Fibroblast of villous mesenchyme (primary cell): ENCODE data around the gene NAA38. TPM values are rescaled to one million over a fixed set of nuclear protein-coding genes. Genes with fewer than 3 reads are reported as not detected.

Source experiments
- DNase-seq: peaks from one replicate; pipeline ENCODE4 v3.0.0-alpha.2; 2010; ENCODE audit warnings: low read depth
- H3K4me3 ChIP-seq: 2 replicates; pipeline ENCODE4 v1.5.1; 2011; ENCODE audit warnings: low read depth, mild to moderate bottlenecking, low read length
- CTCF ChIP-seq: IDR thresholded peaks from 2 replicates; pipeline ENCODE4 v1.5.1; 2012; ENCODE audit warnings: low read depth, mild to moderate bottlenecking, low read length; ENCODE audit not compliant: insufficient read depth
- total RNA-seq: library from RNA; depleted of rRNA; stranded (reverse); fragments of >200 nt; gene quantifications from 2 replicates; pipeline ENCODE4 v1.2.3, GENCODE V29; 2012

NAA38 gene
- total RNA-seq, 1 donor = 55.3 TPM

- TF ChIP-seq CTCF = no peak
- no peak for DNase-seq
- H3K4me3 ChIP-seq = no peak overlapping the region
These were observed 36.0 kb upstream of the NAA38 start for GRCh38 chr17:7893187-7893880.

GRCh38 chr17:7889166-7889955 lies 32.0 kb upstream of the NAA38 start:
- peak; percentile 54 for TF ChIP-seq CTCF
- DNase-seq = peak; percentile 96
- H3K4me3 ChIP-seq = peak overlapping the region; percentile 22

GRCh38 chr17:7888184-7888920 lies 31.0 kb upstream of the NAA38 start, which contains the start of gene CHD3:
CHD3 (plus strand) TSS chr17:7888789; CDS start chr17:7889001, 212 bp downstream.
- peak; percentile 47 for DNase-seq
- no peak for TF ChIP-seq CTCF
- H3K4me3 ChIP-seq = peak within 1 kb of the TSS; percentile 60

- TF ChIP-seq CTCF = no peak
- peak; percentile 98 for DNase-seq
These were observed 30.3 kb upstream of the NAA38 start for GRCh38 chr17:7887482-7888183.

GRCh38 chr17:7887038-7887481 lies 29.7 kb upstream of the NAA38 start:
- no peak for DNase-seq
- peak overlapping the region; percentile 86 for H3K4me3 ChIP-seq
- TF ChIP-seq CTCF = no peak

More at GRCh38 chr17:7887482-7888183, 30.3 kb upstream of the NAA38 start:
- peak overlapping the region; percentile 86 for H3K4me3 ChIP-seq
